22Rv1 (cell line): Measurements from ENCODE around the gene C1orf115.

Experiments
- CTCF ChIP-seq: fragments of 450-650 bp; IDR thresholded peaks from 2 replicates; pipeline ENCODE4 v1.5.1; 2017; ENCODE audit warnings: mild to moderate bottlenecking
- ZFX ChIP-seq: fragments of 450-650 bp; IDR thresholded peaks from 2 replicates; pipeline ENCODE4 v1.6.1; 2017; ENCODE audit warnings: antibody characterized with exemption, borderline replicate concordance

GRCh38 chr1:220717800-220718640, 27.9 kb downstream of the C1orf115 start:
- TF ChIP-seq CTCF (no peak), ZFX (no peak)
